Activated CD8-positive, alpha-beta memory T cell treated with anti-CD3 and anti-CD28 coated beads, Interleukin-2, amount 50 U/mL, for 4 hours (primary cell): Measurements from ENCODE around the gene XYLT2.
"Not testable (repeated sequence)": the region's sequence is repeated elsewhere in the genome, so short reads cannot be mapped to it uniquely, and the experiment has no call there.

Experiments used
- DNase-seq: peaks from one replicate; pipeline ENCODE4 v3.0.0-alpha.2; 2020

XYLT2 gene

GRCh38 chr17:50397111-50397918 is 51.4 kb downstream of the XYLT2 start, which contains the start of gene LRRC59:
Gene LRRC59, minus strand, starts transcription at chr17:50397523. Its CDS starts 206 bp downstream, at chr17:50397317.
- peak; percentile 95 for DNase-seq

- DNase-seq, result no peak
Observed at GRCh38 chr17:50397919-50398285, 52.0 kb downstream of the XYLT2 start.

GRCh38 chr17:50398672-50399071 is 52.7 kb downstream of the XYLT2 start:
- not testable (repeated sequence) for DNase-seq

DNA sequence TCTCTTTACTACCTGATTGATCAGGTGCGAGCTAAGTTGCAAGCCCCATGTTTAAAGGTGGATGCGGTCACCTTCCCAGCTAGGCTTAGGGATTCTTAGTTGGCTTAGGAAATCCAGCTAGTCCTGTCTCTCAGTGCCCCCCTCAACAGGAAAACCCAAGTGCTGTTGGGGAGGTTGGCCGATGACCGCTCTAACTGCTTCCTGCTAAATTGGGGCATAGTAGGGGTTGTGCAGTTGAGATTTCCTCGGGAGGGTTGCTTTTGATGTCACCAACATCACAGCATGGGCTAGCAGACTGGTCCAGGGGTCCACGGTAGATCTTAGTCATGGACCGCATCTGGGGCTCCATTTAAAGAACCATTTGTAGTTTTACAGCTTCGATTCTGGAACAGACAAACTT is 53.7 kb downstream of the XYLT2 start:
- not testable (repeated sequence) for DNase-seq

DNA sequence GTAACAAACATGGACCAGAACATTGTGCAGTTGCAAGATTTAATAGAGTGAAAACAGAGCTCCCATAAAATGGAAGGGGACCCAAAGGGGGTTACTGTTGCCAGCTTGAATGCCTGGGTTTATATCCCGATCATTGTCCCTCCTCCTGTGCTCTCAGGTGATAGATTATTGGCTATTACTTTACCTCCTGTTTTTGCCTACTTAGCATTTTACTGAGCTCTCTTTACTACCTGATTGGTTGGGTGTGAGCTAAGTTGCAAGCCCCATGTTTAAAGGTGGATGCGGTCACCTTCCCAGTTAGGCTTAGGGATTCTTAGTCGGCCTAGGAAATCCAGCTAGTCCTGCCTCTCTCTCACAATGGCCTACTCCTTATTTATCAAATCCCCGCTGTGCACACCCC is 59.4 kb downstream of the XYLT2 start:
- not testable (repeated sequence) for DNase-seq

- no peak for DNase-seq
Observed at GRCh38 chr17:50406578-50406977, 60.7 kb downstream of the XYLT2 start.

- no peak for DNase-seq
Observed at GRCh38 chr17:50407921-50408320, 62.0 kb downstream of the XYLT2 start.
